GM12878 (cell line): ENCODE measurements around the gene PARPBP. TPM values are rescaled to one million over a fixed set of nuclear protein-coding genes. Genes with fewer than 3 reads are reported as not detected.
"Not testable (repeated sequence)": the region's sequence is repeated elsewhere in the genome, so short reads cannot be mapped to it uniquely, and the experiment has no call there.

ENCODE experiments used
- ATAC-seq: fragments of 200-7000 bp; cut with Tn5 transposase; 3 replicates; pipeline ENCODE4 v1.9.1; 2020; ENCODE audit warnings: mild to moderate bottlenecking, moderate library complexity
- BruUV-seq: library from RNA; stranded (reverse); fragments of 400-500 nt; replicated peaks from 2 replicates; lab custom pipeline; 2021; lab: Mats Ljungman, UMichigan
- CTCF ChIA-PET: fragments of 300-600 bp; sonication (Branson Sonifier 250); formaldehyde crosslinking; extraction: SDS; loops from one replicate; lab custom pipeline; 2021; ENCODE audit warnings: inconsistent platforms; lab: Yijun Ruan, JAX
- POLR2A ChIA-PET: fragments of 350-600 bp; formaldehyde crosslinking; extraction: SDS; loops from one replicate; lab custom pipeline; 2021; ENCODE audit warnings: inconsistent platforms; lab: Charles Lee
- RAD21 ChIA-PET: fragments of 300-600 bp; sonication (Branson Sonifier 250); formaldehyde crosslinking; loops from one replicate; lab custom pipeline; 2023; ENCODE audit warnings: antibody characterized with exemption; ENCODE audit not compliant: unreplicated experiment; lab: Charles Lee
- SMC1A ChIA-PET: fragments of 300-600 bp; sonication (Branson Sonifier 250); formaldehyde crosslinking; loops from one replicate; lab custom pipeline; 2023; ENCODE audit not compliant: unreplicated experiment, uncharacterized antibody; lab: Charles Lee
- DNase-seq: peaks from one replicate; pipeline ENCODE4 v3.0.0-alpha.2; 2011; ENCODE audit warnings: low read depth, low spot score
- FAIRE-seq: peaks from 3 replicates; lab custom pipeline; 2011; peaks lifted over from hg19 to GRCh38; lab: Jason Lieb, UNC
- H2AFZ ChIP-seq: 2 replicates; pipeline ENCODE4 v1.6.0; 2011; ENCODE audit warnings: low read depth, low read length, control low read depth; ENCODE audit not compliant: control insufficient read depth
- H3K27ac ChIP-seq: 2 replicates; pipeline ENCODE4 v1.5.1; 2011; ENCODE audit warnings: control low read depth; ENCODE audit not compliant: control insufficient read depth, insufficient read depth
- H3K27me3 ChIP-seq, 2 experiments: replicated peaks in 1 of 2; 2 replicates each; pipeline versions ENCODE4 v1.6.0 to v1.6.1; 2011; ENCODE audit warnings: low read length in 1 of 2; ENCODE audit not compliant: control insufficient read depth in 2 of 2, insufficient read depth in 2 of 2
- H3K36me3 ChIP-seq, 2 experiments: 2 replicates each; pipeline ENCODE4 v1.5.1; 2011; ENCODE audit warnings: low read length in 1 of 2; ENCODE audit not compliant: control insufficient read depth in 2 of 2, insufficient read depth in 2 of 2
- H3K4me1 ChIP-seq: 2 replicates; pipeline ENCODE4 v1.6.1; 2011; ENCODE audit warnings: mild to moderate bottlenecking, low read length, moderate library complexity, mixed read lengths; ENCODE audit not compliant: control insufficient read depth, insufficient read depth
- H3K4me2 ChIP-seq: 2 replicates; pipeline ENCODE4 v1.6.0; 2011; ENCODE audit warnings: control low read depth; ENCODE audit not compliant: control insufficient read depth, insufficient read depth
- H3K4me3 ChIP-seq: fragments of 200-600 bp; sonication (generic); 2 replicates; pipeline ENCODE4 v1.5.1; 2016
- H3K79me2 ChIP-seq: 2 replicates; pipeline ENCODE4 v1.6.0; 2011; ENCODE audit warnings: low read length; ENCODE audit not compliant: control insufficient read depth, insufficient read depth
- H3K9ac ChIP-seq: 2 replicates; pipeline ENCODE4 v1.8.0; 2011; ENCODE audit warnings: low read length, control low read depth, mixed read lengths; ENCODE audit not compliant: control insufficient read depth, insufficient read depth
- H3K9me3 ChIP-seq: replicated peaks from 3 replicates; pipeline ENCODE4 v1.5.1; 2011; ENCODE audit warnings: mild to moderate bottlenecking, low read length; ENCODE audit not compliant: control insufficient read depth, insufficient read depth
- H4K20me1 ChIP-seq: 2 replicates; pipeline ENCODE4 v1.6.0; 2011; ENCODE audit not compliant: control insufficient read depth, insufficient read depth
- BMI1 ChIP-seq: fragments of 450-650 bp; IDR thresholded peaks from 2 replicates; pipeline ENCODE4 v1.6.1; 2016; ENCODE audit warnings: mild to moderate bottlenecking, moderate library complexity, borderline replicate concordance
- CHD1 ChIP-seq: IDR thresholded peaks from 2 replicates; pipeline ENCODE4 v1.6.1; 2012; ENCODE audit warnings: low read depth, low read length, improper control_type of control experiment
- CHD4 ChIP-seq: fragments of 200-600 bp; sonication (generic); IDR thresholded peaks from 2 replicates; pipeline ENCODE4 v1.6.1; 2016; ENCODE audit warnings: mild to moderate bottlenecking
- FOS ChIP-seq: IDR thresholded peaks from 3 replicates; pipeline ENCODE4 v1.6.1; 2011; ENCODE audit warnings: borderline replicate concordance; ENCODE audit not compliant: insufficient read length; ENCODE audit errors: extremely low read depth
- MLLT1 ChIP-seq: fragments of 450-650 bp; IDR thresholded peaks from 2 replicates; pipeline ENCODE4 v1.6.1; 2016; ENCODE audit warnings: mild to moderate bottlenecking
- RFX5 ChIP-seq: IDR thresholded peaks from 2 replicates; pipeline ENCODE4 v1.6.1; 2011; ENCODE audit warnings: low read depth, low read length, improper control_type of control experiment
- SRF ChIP-seq, 2 experiments: IDR thresholded peaks; 2 replicates each; pipeline ENCODE4 v1.6.1; 2011; ENCODE audit warnings: low read depth in 2 of 2, low read length in 2 of 2, mild to moderate bottlenecking in 1 of 2, moderate library complexity in 1 of 2
- ZBED1 ChIP-seq: IDR thresholded peaks from 2 replicates; pipeline ENCODE4 v1.6.1; 2016; ENCODE audit warnings: borderline replicate concordance
- ZBTB4 ChIP-seq: fragments of 450-650 bp; formaldehyde crosslinking; IDR thresholded peaks from 2 replicates; pipeline ENCODE4 v1.4.0; 2022; ENCODE audit warnings: mild to moderate bottlenecking, moderate library complexity
- WGBS: methylation state at CpG from one replicate; pipeline ENCODE4 v1.1.6; 2016; ENCODE audit warnings: low lambda C conversion rate; ENCODE audit not compliant: insufficient replicate concordance, insufficient coverage; ENCODE audit errors: missing lambda C conversion rate; 5-methylcytosine and 5-hydroxymethylcytosine counted together
- in situ Hi-C: fragments of 300-500 bp; cut with MboI; formaldehyde crosslinking; loops from 9 replicates; pipeline ENCODE4 v1.14.3; 2018; ENCODE audit warnings: mixed read lengths
- intact Hi-C: fragments of 100-400 bp; cut with micrococcal nuclease; formaldehyde crosslinking; loops from one replicate; pipeline ENCODE4 v1.14.2; 2022; ENCODE audit not compliant: unreplicated experiment
- polyA plus RNA-seq, 11 experiments: library from polyadenylated mRNA; depleted of rRNA in 4 of 11; unstranded in 6 of 11; stranded (reverse) in 5 of 11; fragments of >200 nt; fragmentation: Nextera tagmentation in 4 of 11; fragmentation: Illumina TruSeq in 1 of 11; extraction: Ambion mirVana in 4 of 11; extraction: Trizol in 1 of 11; gene quantifications; 1 replicate in 1 of 11; 2 replicates in 10 of 11; pipeline versions ENCODE4 v1.2.1 to v1.2.3, GENCODE V29; 2011 to 2016; ENCODE audit warnings: inconsistent platforms in 2 of 11, missing spikeins in 2 of 11, low read depth in 1 of 11
- small RNA-seq: library from RNA; depleted of rRNA; stranded (forward); fragments of <200 nt; gene quantifications from one replicate; pipeline ENCODE3, GENCODE V24; 2014
- total RNA-seq, 4 experiments: library from RNA; depleted of rRNA in 3 of 4; stranded (reverse); fragments of >200 nt in 3 of 4; fragmentation: Illumina TruSeq in 1 of 4; extraction: Trizol in 1 of 4; gene quantifications; 2 replicates each; pipeline versions ENCODE4 v1.2.1 to v1.2.3, GENCODE V29; 2013 to 2021

The PARPBP gene
- total and polyA plus RNA-seq, 10 of the 15 experiments (the other 5 are each of a cell fraction or from before 2014, with no cell fraction given), result 20.3 to 57.7 (median 32.4) TPM

- TF ChIP-seq MLLT1 (no peak), ZBED1 (no peak), BMI1 (no peak), RFX5 (no peak), FOS (no peak), ZBTB4 (CRISPR knock-in tag) (no peak), SRF (IDR thresholded peaks at IDR 0.05; ENCODE audit: low read depth in 2 of 2, low read length in 2 of 2) (no peak), CHD1 (no peak), CHD4 (no peak)
These were observed 114.6 kb downstream of the PARPBP start (continued) for GRCh38 chr12:102234599-102234998.

GRCh38 chr12:102240859-102241258 is 120.9 kb downstream of the PARPBP start:
- H3K4me2 ChIP-seq, H3K9me3 ChIP-seq, DNase-seq, H3K4me3 ChIP-seq, H3K27me3 ChIP-seq, BruUV-seq, ATAC-seq, FAIRE-seq, in situ Hi-C loops, H3K36me3 ChIP-seq, H3K4me1 ChIP-seq, POLR2A ChIA-PET, H3K79me2 ChIP-seq, RAD21 ChIA-PET, intact Hi-C loops, H2AFZ ChIP-seq, H3K27ac ChIP-seq, H4K20me1 ChIP-seq, CTCF ChIA-PET, H3K9ac ChIP-seq: not testable (repeated sequence)
- WGBS, result 87% methylated on average over 2 of the region's 2 CpGs
- SMC1A ChIA-PET, result interaction anchor here (1.6 kb wide), 1 partner anchor 8 kb away, joined by 3 read pairs; no protein-coding TSS in a partner anchor

Small RNAs within 50 kb of the gene (small RNA-seq; reads per million reads assigned to genes)
- not detected for gene RN7SL793P

Other genes with a start within 250 kb of the PARPBP start
- 34.0 and 41.1 TPM in 2 replicates for gene DRAM1, start 242.6 kb upstream of the PARPBP start, total RNA-seq (2014; rRNA removed)
- 35.2 and 39.4 TPM in 2 replicates for gene DRAM1, start 242.6 kb upstream of the PARPBP start, total RNA-seq (2014; rRNA removed; fragmentation: Illumina TruSeq; extraction: Trizol)
- gene DRAM1, start 242.6 kb upstream of the PARPBP start, total RNA-seq (2021), result 38.7 and 41.6 TPM in 2 replicates
- gene DRAM1, start 242.6 kb upstream of the PARPBP start, polyA plus RNA-seq (2011; rRNA removed), result 58.7 and 67.3 TPM in 2 replicates
- 32.9 and 57.7 TPM in 2 replicates for gene DRAM1, start 242.6 kb upstream of the PARPBP start, polyA plus RNA-seq (2014; fragmentation: Illumina TruSeq; extraction: Trizol)
- 10 to 100 TPM; 22.4 to 34.8 TPM for gene DRAM1, start 242.6 kb upstream of the PARPBP start, polyA plus RNA-seq (2014; fragmentation: Nextera tagmentation; extraction: Ambion mirVana)
- 45.9 and 47.2 TPM in 2 replicates for gene DRAM1, start 242.6 kb upstream of the PARPBP start, polyA plus RNA-seq (2014; rRNA removed)
- gene DRAM1, start 242.6 kb upstream of the PARPBP start, polyA plus RNA-seq (2016; fragmentation: Nextera tagmentation; extraction: Ambion mirVana), result 10 to 100 TPM; 89.1 to 91.5 TPM
- 40.3 and 42.8 TPM in 2 replicates for gene WASHC3, start 58.2 kb upstream of the PARPBP start, total RNA-seq (2014; rRNA removed)
- 45.3 and 45.7 TPM in 2 replicates for gene WASHC3, start 58.2 kb upstream of the PARPBP start, total RNA-seq (2014; rRNA removed; fragmentation: Illumina TruSeq; extraction: Trizol)
- 18.8 and 22.3 TPM in 2 replicates for gene WASHC3, start 58.2 kb upstream of the PARPBP start, total RNA-seq (2021)
- 57.5 and 83.6 TPM in 2 replicates for gene WASHC3, start 58.2 kb upstream of the PARPBP start, polyA plus RNA-seq (2011; rRNA removed)
- gene WASHC3, start 58.2 kb upstream of the PARPBP start, polyA plus RNA-seq (2014; fragmentation: Illumina TruSeq; extraction: Trizol), result 71.3 and 83.4 TPM in 2 replicates
- 100 to 1,000 TPM in 1 of 2 experiments, 10 to 100 TPM in 1; 87.0 to 106 TPM for gene WASHC3, start 58.2 kb upstream of the PARPBP start, polyA plus RNA-seq (2014; fragmentation: Nextera tagmentation; extraction: Ambion mirVana)
- gene WASHC3, start 58.2 kb upstream of the PARPBP start, polyA plus RNA-seq (2014; rRNA removed), result 35.8 and 44.3 TPM in 2 replicates
- 10 to 100 TPM; 71.1 to 82.6 TPM for gene WASHC3, start 58.2 kb upstream of the PARPBP start, polyA plus RNA-seq (2016; fragmentation: Nextera tagmentation; extraction: Ambion mirVana)
- gene NUP37, start 69 bp upstream of the PARPBP start, total RNA-seq (2014; rRNA removed), result 51.8 and 62.6 TPM in 2 replicates
- gene NUP37, start 69 bp upstream of the PARPBP start, total RNA-seq (2014; rRNA removed; fragmentation: Illumina TruSeq; extraction: Trizol), result 85.8 and 91.1 TPM in 2 replicates
- gene NUP37, start 69 bp upstream of the PARPBP start, total RNA-seq (2021), result 58.8 and 69.1 TPM in 2 replicates
- gene NUP37, start 69 bp upstream of the PARPBP start, polyA plus RNA-seq (2011; rRNA removed), result 93.6 and 140 TPM in 2 replicates
- 106 and 129 TPM in 2 replicates for gene NUP37, start 69 bp upstream of the PARPBP start, polyA plus RNA-seq (2014; fragmentation: Illumina TruSeq; extraction: Trizol)
- 100 to 1,000 TPM; 191 to 250 TPM for gene NUP37, start 69 bp upstream of the PARPBP start, polyA plus RNA-seq (2014; fragmentation: Nextera tagmentation; extraction: Ambion mirVana)
- gene NUP37, start 69 bp upstream of the PARPBP start, polyA plus RNA-seq (2014; rRNA removed), result 46.8 and 58.3 TPM in 2 replicates
- gene NUP37, start 69 bp upstream of the PARPBP start, polyA plus RNA-seq (2016; fragmentation: Nextera tagmentation; extraction: Ambion mirVana), result 100 to 1,000 TPM; 127 to 133 TPM
- gene PMCH, start 77.7 kb downstream of the PARPBP start, total RNA-seq (2014; rRNA removed), result 0.49 TPM in 1 of 2 replicates, not detected in the other
- not detected in 2 replicates for gene PMCH, start 77.7 kb downstream of the PARPBP start, total RNA-seq (2014; rRNA removed; fragmentation: Illumina TruSeq; extraction: Trizol)
- gene PMCH, start 77.7 kb downstream of the PARPBP start, total RNA-seq (2021), result not detected in 2 replicates
- gene PMCH, start 77.7 kb downstream of the PARPBP start, polyA plus RNA-seq (2011; rRNA removed), result not detected in 2 replicates
- gene PMCH, start 77.7 kb downstream of the PARPBP start, polyA plus RNA-seq (2014; fragmentation: Illumina TruSeq; extraction: Trizol), result 0.35 TPM in 1 of 2 replicates, not detected in the other
- 1 to 10 TPM in 1 of 2 experiments, under 1 TPM in 1; 0.64 to 1.1 TPM for gene PMCH, start 77.7 kb downstream of the PARPBP start, polyA plus RNA-seq (2014; fragmentation: Nextera tagmentation; extraction: Ambion mirVana)
- gene PMCH, start 77.7 kb downstream of the PARPBP start, polyA plus RNA-seq (2014; rRNA removed), result 0.15 and 0.54 TPM in 2 replicates
- gene PMCH, start 77.7 kb downstream of the PARPBP start, polyA plus RNA-seq (2016; fragmentation: Nextera tagmentation; extraction: Ambion mirVana), result 1 to 10 TPM; 1.0 to 2.1 TPM